WTC11 (cell line): ENCODE data around the gene ARHGEF1. TPM values are rescaled to one million over a fixed set of nuclear protein-coding genes. Genes with fewer than 3 reads are reported as not detected.
A peak's percentile ranks its signal among the peaks of the same experiment; 100 is the strongest.

Source experiments
- ATAC-seq: fragments of 200-7000 bp; cut with Tn5 transposase; 2 replicates; pipeline ENCODE4 v1.10.0; 2021; ENCODE audit warnings: mild to moderate bottlenecking, moderate library complexity
- CTCF ChIA-PET: fragments of 300-600 bp; sonication (Branson Sonifier 250); formaldehyde crosslinking; loops from one replicate; lab custom pipeline; 2021; ENCODE audit warnings: antibody characterized with exemption; lab: Charles Lee
- POLR2A ChIA-PET: fragments of 350-600 bp; sonication (Branson Sonifier 250); formaldehyde crosslinking; loops from one replicate; lab custom pipeline; 2021; ENCODE audit warnings: antibody characterized with exemption; lab: Charles Lee
- DNase-seq: peaks from one replicate; pipeline ENCODE4 v3.0.0; 2021; ENCODE audit warnings: low spot score
- H3K27ac Mint-ChIP-seq: 2 replicates; pipeline ENCODE4 v1.8.0; 2021; ENCODE audit warnings: mixed read lengths
- H3K27me3 Mint-ChIP-seq: 2 replicates; pipeline ENCODE4 v1.8.0; 2021; ENCODE audit warnings: low read depth, mild to moderate bottlenecking, moderate library complexity, mixed read lengths
- H3K36me3 Mint-ChIP-seq: 2 replicates; pipeline ENCODE4 v1.8.0; 2021; ENCODE audit warnings: mixed read lengths
- H3K4me1 Mint-ChIP-seq: 2 replicates; pipeline ENCODE4 v1.8.0; 2022; ENCODE audit warnings: mixed read lengths
- H3K4me3 Mint-ChIP-seq: 2 replicates; pipeline ENCODE4 v1.8.0; 2021; ENCODE audit warnings: mild to moderate bottlenecking, moderate library complexity, mixed read lengths
- H3K9me3 Mint-ChIP-seq: 2 replicates; pipeline ENCODE4 v1.8.0; 2021; ENCODE audit warnings: mixed read lengths
- ERG ChIP-seq: fragments of 250-450 bp; sonication (Bioruptor Pico); IDR thresholded peaks from 2 replicates; pipeline ENCODE4 v1.8.0; 2021; ENCODE audit warnings: mild to moderate bottlenecking
- ESRRA ChIP-seq: sonication (generic); formaldehyde crosslinking; IDR thresholded peaks from 2 replicates; pipeline ENCODE4 v1.8.1; 2022; ENCODE audit warnings: mild to moderate bottlenecking, missing genetic modification reagents, borderline replicate concordance
- FOXP1 ChIP-seq: sonication (generic); formaldehyde crosslinking; IDR thresholded peaks from 2 replicates; pipeline ENCODE4 v1.8.0; 2022; ENCODE audit warnings: missing genetic modification reagents, mild to moderate bottlenecking, moderate library complexity, borderline replicate concordance
- FOXP4 ChIP-seq: sonication (generic); formaldehyde crosslinking; IDR thresholded peaks from 2 replicates; pipeline ENCODE4 v1.8.0; 2022; ENCODE audit warnings: mild to moderate bottlenecking, missing genetic modification reagents
- JUN ChIP-seq: sonication (generic); formaldehyde crosslinking; IDR thresholded peaks from 2 replicates; pipeline ENCODE4 v1.8.0; 2023; ENCODE audit warnings: mild to moderate bottlenecking, missing genetic modification reagents
- NFYB ChIP-seq: sonication (generic); formaldehyde crosslinking; conservative IDR thresholded peaks from 2 replicates; pipeline ENCODE4 v1.8.0; 2022; ENCODE audit warnings: low read depth, missing genetic modification reagents
- NR3C1 ChIP-seq: sonication (generic); formaldehyde crosslinking; conservative IDR thresholded peaks from 2 replicates; pipeline ENCODE4 v1.8.1; 2023; ENCODE audit warnings: low read depth, mild to moderate bottlenecking, missing genetic modification reagents
- RORB ChIP-seq: fragments of 250-450 bp; sonication (Bioruptor Pico); IDR thresholded peaks from 2 replicates; pipeline ENCODE4 v1.9.0; 2021; ENCODE audit warnings: mild to moderate bottlenecking
- SMAD3 ChIP-seq: sonication (generic); formaldehyde crosslinking; IDR thresholded peaks from 2 replicates; pipeline ENCODE4 v1.8.0; 2022; ENCODE audit warnings: missing genetic modification reagents, mild to moderate bottlenecking, borderline replicate concordance
- SP1 ChIP-seq: sonication (generic); formaldehyde crosslinking; conservative IDR thresholded peaks from 2 replicates; pipeline ENCODE4 v1.8.1; 2022; ENCODE audit warnings: missing genetic modification reagents
- total RNA-seq: library from RNA; stranded (reverse); gene quantifications from 3 replicates; pipeline ENCODE4 v1.2.3, GENCODE V29; 2021
- TF ChIP-seq, protein P1 (sequence below): fragments of 250-450 bp; sonication (Bioruptor Pico); conservative IDR thresholded peaks from 2 replicates; pipeline ENCODE4 v1.9.0; 2021; ENCODE audit warnings: mild to moderate bottlenecking
- TF ChIP-seq, protein P2 (sequence below): sonication (generic); formaldehyde crosslinking; IDR thresholded peaks from 2 replicates; pipeline ENCODE4 v1.8.1; 2023; ENCODE audit warnings: mild to moderate bottlenecking, moderate library complexity, missing genetic modification reagents
- TF ChIP-seq, protein P3 (sequence below): sonication (generic); formaldehyde crosslinking; IDR thresholded peaks from 2 replicates; pipeline ENCODE4 v1.8.0; 2022; ENCODE audit warnings: mild to moderate bottlenecking, missing genetic modification reagents
- TF ChIP-seq, protein P4 (sequence below): sonication (generic); formaldehyde crosslinking; IDR thresholded peaks from 2 replicates; pipeline ENCODE4 v1.8.1; 2023; ENCODE audit warnings: mild to moderate bottlenecking, missing genetic modification reagents, moderate library complexity
- TF ChIP-seq, protein P5 (sequence below): sonication (generic); formaldehyde crosslinking; IDR thresholded peaks from 2 replicates; pipeline ENCODE4 v1.8.1; 2022; ENCODE audit warnings: low read depth, missing genetic modification reagents, borderline replicate concordance

ARHGEF1 gene
- total RNA-seq, 1 experiment from 2014 or later, result 102 TPM

- TF ChIP-seq, protein P1, sequence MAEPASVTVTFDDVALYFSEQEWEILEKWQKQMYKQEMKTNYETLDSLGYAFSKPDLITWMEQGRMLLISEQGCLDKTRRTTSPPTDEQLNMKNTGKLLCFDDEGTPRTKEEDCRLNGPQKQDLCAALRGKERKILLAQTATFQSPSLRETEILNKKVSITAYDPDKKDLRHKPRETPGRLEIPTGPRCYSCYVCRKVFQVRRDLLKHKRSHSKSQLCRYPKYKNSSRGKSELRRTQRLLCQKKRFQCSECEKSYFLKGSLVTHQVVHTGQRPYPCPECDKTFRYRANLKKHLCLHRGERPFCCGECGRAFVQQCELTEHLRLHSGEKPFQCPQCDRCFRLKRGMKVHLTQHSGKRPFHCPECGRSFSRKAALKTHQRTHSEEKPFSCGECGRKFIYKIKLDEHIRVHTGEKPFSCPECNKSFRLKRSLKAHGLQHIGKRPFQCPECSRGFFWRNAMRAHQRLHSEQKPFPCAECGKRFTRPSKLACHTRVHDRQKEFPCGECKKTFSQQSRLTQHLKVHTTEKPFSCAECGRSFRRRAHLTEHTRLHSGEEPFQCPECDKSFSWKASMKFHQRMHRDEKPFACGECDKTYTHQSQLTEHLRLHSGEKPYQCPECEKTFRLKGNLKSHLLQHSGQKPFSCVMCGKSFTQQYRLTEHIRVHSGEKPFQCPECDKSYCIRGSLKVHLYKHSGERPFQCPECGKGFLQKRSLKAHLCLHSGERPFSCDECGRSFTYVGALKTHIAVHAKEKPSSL (CRISPR knock-in tag), result no peak
Observed at GRCh38 chr19:41896581-41896942, 13.6 kb downstream of the ARHGEF1 start (continued).

GRCh38 chr19:41897181-41897580 lies 14.2 kb downstream of the ARHGEF1 start:
- H3K9me3 Mint-ChIP-seq, result no peaks in the 10 kb centered on the region
- POLR2A ChIA-PET, result no interaction called here
- DNase-seq (no peak), ATAC-seq (peak; percentile 23; the same call in 1 of the 2 replicates)
- TF ChIP-seq JUN (CRISPR knock-in tag), result no peak
- TF ChIP-seq, protein P2, sequence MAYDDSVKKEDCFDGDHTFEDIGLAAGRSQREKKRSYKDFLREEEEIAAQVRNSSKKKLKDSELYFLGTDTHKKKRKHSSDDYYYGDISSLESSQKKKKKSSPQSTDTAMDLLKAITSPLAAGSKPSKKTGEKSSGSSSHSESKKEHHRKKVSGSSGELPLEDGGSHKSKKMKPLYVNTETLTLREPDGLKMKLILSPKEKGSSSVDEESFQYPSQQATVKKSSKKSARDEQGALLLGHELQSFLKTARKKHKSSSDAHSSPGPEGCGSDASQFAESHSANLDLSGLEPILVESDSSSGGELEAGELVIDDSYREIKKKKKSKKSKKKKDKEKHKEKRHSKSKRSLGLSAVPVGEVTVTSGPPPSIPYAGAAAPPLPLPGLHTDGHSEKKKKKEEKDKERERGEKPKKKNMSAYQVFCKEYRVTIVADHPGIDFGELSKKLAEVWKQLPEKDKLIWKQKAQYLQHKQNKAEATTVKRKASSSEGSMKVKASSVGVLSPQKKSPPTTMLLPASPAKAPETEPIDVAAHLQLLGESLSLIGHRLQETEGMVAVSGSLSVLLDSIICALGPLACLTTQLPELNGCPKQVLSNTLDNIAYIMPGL (CRISPR knock-in tag), result no peak
- TF ChIP-seq NR3C1 (CRISPR knock-in tag), result no peak
- no peak for TF ChIP-seq ERG (CRISPR knock-in tag)
- no peak for TF ChIP-seq RORB
- TF ChIP-seq, protein P3, sequence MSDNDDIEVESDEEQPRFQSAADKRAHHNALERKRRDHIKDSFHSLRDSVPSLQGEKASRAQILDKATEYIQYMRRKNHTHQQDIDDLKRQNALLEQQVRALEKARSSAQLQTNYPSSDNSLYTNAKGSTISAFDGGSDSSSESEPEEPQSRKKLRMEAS, result no peak
- no peak for TF ChIP-seq SMAD3 (CRISPR knock-in tag)
- no peak for TF ChIP-seq FOXP1 (CRISPR knock-in tag)
- TF ChIP-seq, protein P4, sequence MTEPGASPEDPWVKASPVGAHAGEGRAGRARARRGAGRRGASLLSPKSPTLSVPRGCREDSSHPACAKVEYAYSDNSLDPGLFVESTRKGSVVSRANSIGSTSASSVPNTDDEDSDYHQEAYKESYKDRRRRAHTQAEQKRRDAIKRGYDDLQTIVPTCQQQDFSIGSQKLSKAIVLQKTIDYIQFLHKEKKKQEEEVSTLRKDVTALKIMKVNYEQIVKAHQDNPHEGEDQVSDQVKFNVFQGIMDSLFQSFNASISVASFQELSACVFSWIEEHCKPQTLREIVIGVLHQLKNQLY (CRISPR knock-in tag), result no peak
- TF ChIP-seq, protein P5, sequence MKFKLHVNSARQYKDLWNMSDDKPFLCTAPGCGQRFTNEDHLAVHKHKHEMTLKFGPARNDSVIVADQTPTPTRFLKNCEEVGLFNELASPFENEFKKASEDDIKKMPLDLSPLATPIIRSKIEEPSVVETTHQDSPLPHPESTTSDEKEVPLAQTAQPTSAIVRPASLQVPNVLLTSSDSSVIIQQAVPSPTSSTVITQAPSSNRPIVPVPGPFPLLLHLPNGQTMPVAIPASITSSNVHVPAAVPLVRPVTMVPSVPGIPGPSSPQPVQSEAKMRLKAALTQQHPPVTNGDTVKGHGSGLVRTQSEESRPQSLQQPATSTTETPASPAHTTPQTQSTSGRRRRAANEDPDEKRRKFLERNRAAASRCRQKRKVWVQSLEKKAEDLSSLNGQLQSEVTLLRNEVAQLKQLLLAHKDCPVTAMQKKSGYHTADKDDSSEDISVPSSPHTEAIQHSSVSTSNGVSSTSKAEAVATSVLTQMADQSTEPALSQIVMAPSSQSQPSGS (CRISPR knock-in tag), result no peak
- TF ChIP-seq NFYB (CRISPR knock-in tag), result no peak
- TF ChIP-seq SP1, result no peak
- no peak for TF ChIP-seq FOXP4 (CRISPR knock-in tag)
- no peak for TF ChIP-seq ESRRA (CRISPR knock-in tag)
- CTCF ChIA-PET, result no interaction called here
- H3K4me1 Mint-ChIP-seq, result peaks cover 3% of the 10 kb centered on the region
- no peak overlapping the region for H3K27ac Mint-ChIP-seq
- H3K36me3 Mint-ChIP-seq, result peaks cover 22% of the 10 kb centered on the region
- H3K27me3 Mint-ChIP-seq, result no peaks in the 10 kb centered on the region
- H3K4me3 Mint-ChIP-seq, result no peak overlapping the region
